HT1080 (cell line): ENCODE data around the gene TRIM10. TPM values are rescaled to one million over a fixed set of nuclear protein-coding genes. Genes with fewer than 3 reads are reported as not detected.
A peak's percentile ranks its signal among the peaks of the same experiment; 100 is the strongest.
"Not testable (repeated sequence)": the region's sequence is repeated elsewhere in the genome, so short reads cannot be mapped to it uniquely, and the experiment has no call there.

Source experiments
- DNase-seq: peaks from one replicate; pipeline ENCODE4 v3.0.0-alpha.2; 2015; ENCODE audit warnings: low read depth
- total RNA-seq: library from RNA; depleted of rRNA; stranded (reverse); fragments of >200 nt; shearing (Covaris generic); gene quantifications from 2 replicates; pipeline ENCODE4 v1.2.3, GENCODE V29; 2014

Gene TRIM10
- total RNA-seq, 1 experiment from 2014 or later: not detected

- peak; percentile 80 for DNase-seq
These were observed 6.1 kb downstream of the TRIM10 start for GRCh38 chr6:30154709-30155519.

- DNase-seq: no peak
These were observed 7.0 kb downstream of the TRIM10 start for GRCh38 chr6:30154061-30154460.

- DNase-seq: no peak
These were observed 8.0 kb downstream of the TRIM10 start for GRCh38 chr6:30152910-30153610.

GRCh38 chr6:30152016-30152673, 8.9 kb downstream of the TRIM10 start:
- no peak for DNase-seq

GRCh38 chr6:30151580-30151979, 9.4 kb downstream of the TRIM10 start:
- no peak for DNase-seq

DNA sequence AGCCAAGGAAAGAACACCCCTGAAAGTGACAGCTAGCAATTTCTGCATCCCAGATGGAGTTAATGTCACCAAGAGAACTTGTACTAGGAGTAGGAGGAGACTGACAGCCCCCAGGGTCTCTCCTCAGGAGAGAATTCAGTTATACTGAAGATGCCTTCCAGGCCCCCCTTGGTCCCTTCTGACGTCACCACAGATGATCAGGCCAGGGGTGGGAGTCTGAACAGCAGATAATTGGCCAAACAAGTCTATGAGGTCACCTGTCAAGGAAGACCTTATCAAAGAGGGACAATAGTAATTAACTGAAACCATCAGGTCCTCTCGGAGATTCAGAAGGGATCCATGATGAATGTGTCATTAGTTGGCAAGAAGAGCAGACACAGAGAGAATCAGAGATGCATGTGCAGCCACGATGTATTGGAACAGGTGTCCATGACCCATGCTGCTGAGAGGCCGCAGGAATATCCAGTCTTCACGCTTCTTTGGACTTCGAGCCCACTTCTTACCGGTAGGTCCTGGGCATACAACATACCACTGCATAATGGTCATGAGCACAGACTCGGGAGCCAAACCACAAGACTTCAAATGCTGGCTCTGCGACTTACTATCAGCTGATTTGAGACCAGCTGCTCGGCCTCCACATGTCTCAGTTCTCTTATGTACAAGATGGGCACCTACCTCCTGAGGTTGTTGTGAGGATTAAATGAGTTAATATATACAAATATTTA, 10.2 kb downstream of the TRIM10 start:
- DNase-seq: peak; percentile 7

- DNase-seq: no peak
These were observed 11.0 kb downstream of the TRIM10 start for GRCh38 chr6:30149858-30150550.

- DNase-seq: no peak
These were observed 11.8 kb downstream of the TRIM10 start for GRCh38 chr6:30149234-30149633.

- no peak for DNase-seq
These were observed 13.9 kb downstream of the TRIM10 start for GRCh38 chr6:30147096-30147495.

DNA sequence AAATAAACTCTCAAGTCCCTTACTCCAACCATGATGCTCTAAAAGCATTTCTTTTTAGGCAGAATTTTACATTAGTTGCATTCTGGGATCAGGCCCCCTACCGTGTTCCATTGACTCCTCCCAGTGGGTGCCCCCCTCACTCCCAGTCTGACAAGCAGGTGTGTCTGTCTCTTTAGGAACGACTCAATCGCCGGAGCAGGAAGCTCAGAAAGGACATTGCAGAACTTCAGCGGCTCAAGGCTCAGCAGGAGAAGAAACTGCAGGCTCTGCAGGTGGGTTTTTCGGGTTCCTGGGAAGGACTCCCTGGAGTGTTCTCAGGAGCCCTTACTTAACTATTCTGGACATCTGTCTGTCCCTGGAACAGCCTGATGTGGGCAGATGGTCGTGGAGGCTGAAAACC, 15.2 kb downstream of the TRIM10 start:
- DNase-seq: no peak

DNA sequence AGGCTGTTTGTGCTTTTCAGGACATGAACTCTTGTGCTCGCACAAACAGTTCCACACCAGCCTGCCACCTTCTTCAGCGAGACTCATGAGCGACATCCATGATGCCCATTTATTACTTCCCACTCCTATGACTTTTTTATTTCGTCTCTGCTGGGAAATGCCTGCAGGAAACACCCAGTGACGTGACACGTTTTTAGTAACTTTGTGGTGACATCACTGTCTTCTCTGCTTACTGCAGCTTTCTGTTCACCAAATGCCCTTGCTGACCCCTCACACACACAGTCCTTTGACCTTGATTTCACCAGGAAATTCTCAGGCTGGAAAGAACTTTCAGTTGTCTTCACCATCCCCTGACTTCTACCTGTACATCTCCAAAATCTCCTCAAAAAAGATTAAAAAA, 16.2 kb downstream of the TRIM10 start:
- DNase-seq: no peak

DNA sequence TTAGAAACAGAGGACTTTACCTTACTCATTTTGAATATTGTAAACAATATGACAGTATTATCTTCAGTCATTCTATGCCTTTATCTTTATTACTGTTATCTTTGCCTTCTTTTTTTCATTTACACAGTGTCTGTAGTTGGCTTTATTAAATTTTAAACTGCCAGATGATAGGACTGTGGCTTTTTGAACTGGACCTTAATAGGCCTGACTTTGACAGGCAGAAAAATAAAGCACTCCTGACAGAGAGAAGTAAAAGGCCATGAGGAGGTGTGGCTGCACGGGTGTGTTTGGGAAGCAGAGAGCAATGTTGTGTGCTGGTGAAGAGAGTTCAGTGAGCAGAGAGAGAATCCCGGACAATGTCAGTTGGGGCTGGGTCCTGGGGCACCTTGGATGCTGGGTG, 17.2 kb downstream of the TRIM10 start:
- DNase-seq: no peak

- DNase-seq: no peak
These were observed 18.3 kb downstream of the TRIM10 start for GRCh38 chr6:30142665-30143064.

DNA sequence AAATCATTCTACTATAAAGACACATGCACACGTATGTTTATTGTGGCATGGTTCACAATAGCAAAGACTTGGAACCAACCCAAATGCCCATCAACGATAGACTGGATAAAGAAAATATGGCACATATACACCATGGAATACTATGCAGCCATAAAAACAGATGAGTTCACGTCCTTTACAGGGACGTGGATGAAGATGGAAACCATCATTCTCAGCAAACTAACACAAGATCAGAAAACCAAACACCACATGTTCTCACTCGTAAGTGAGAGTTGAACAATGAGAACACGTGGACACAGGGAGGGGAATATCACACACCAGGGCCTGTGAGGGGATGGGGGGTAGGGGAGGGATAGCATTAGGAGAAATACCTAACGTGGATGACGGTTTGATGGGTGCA, 20.8 kb downstream of the TRIM10 start:
- DNase-seq: not testable (repeated sequence)

DNA sequence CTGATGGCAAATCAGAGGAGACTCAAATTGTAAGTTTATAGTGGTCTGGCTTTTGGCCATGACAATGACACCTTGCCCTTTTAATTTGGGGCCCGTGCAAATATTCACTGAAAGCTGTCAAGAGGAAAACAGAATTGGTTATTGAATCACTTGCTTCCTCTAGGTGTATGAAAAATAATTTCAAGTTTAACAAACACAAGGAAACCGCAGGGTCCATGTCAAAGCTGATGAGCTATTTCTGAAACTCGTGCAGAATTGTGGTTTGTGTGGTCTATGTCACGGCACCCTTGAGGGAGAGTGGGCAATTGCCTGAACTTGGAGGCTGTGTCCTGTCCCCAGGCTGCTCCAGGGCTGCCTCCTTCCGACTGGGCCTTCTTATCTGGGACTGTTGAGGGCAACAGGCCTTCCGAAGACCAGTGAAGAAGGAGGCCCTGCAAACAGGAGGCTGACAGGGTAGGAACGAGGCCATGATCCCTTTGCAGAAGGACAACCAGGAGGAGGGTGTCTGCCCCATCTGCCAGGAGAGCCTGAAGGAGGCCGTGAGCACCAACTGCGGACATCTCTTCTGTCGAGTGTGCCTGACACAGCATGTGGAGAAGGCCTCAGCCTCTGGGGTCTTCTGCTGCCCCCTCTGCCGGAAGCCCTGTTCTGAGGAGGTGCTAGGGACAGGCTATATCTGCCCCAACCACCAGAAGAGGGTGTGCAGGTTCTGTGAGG, 24.3 kb downstream of the TRIM10 start:
- no peak for DNase-seq

GRCh38 chr6:30135757-30136156, 25.3 kb downstream of the TRIM10 start, which contains the start of gene TRIM40:
Gene TRIM40, plus strand, starts transcription at chr6:30136140. Its CDS starts 897 bp downstream, at chr6:30137037.
- no peak for DNase-seq

DNA sequence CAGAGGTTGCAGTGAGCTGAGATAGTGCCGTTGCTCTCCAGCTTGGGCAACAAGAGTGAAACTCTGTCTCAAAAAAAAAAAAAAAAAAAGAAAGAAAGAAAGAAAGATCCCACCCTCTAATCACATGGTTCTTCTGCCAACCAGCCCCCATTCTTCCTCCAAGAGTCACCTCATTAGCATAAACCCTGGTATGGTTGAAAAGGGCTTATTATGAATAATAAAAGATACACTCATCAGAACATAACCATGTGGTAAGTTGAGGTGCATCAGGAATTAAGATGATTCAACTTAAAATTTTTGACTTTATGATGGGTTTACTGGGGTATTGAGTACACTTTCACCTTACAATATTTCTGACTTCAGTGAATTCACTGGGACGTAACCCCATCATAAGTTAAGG, 25.9 kb downstream of the TRIM10 start:
- no peak for DNase-seq

- no peak for DNase-seq
These were observed 29.0 kb downstream of the TRIM10 start for GRCh38 chr6:30131947-30132497.

- DNase-seq: peak; percentile 66
These were observed 29.8 kb downstream of the TRIM10 start for GRCh38 chr6:30130887-30131862.
